H1 (cell line): ENCODE measurements around the gene SLC22A23. TPM values are rescaled to one million over a fixed set of nuclear protein-coding genes. Genes with fewer than 3 reads are reported as not detected.

Experiments used
- CTCF ChIA-PET: fragments of 300-600 bp; sonication (Branson Sonifier 250); formaldehyde crosslinking; loops from one replicate; lab custom pipeline; 2021; ENCODE audit not compliant: partially characterized antibody; lab: Charles Lee
- POLR2A ChIA-PET: fragments of 300-600 bp; sonication (Branson Sonifier 250); formaldehyde crosslinking; loops from one replicate; lab custom pipeline; 2021; ENCODE audit warnings: inconsistent platforms; ENCODE audit not compliant: partially characterized antibody; lab: Charles Lee
- DNase-seq, 2 experiments: peaks; one replicate each; pipeline versions ENCODE4 v3.0.0 to v3.0.0-alpha.2; 2010 to 2022; ENCODE audit warnings: low spot score in 2 of 2, low read depth in 1 of 2, mixed read lengths in 1 of 2
- FAIRE-seq: peaks from 2 replicates; lab custom pipeline; 2011; peaks lifted over from hg19 to GRCh38; lab: Jason Lieb, UNC
- H2AFZ ChIP-seq: 2 replicates; pipeline ENCODE4 v1.8.1; 2012; ENCODE audit warnings: low read length, inconsistent platforms
- H2AK5ac ChIP-seq: 2 replicates; pipeline ENCODE4 v1.6.1; 2013; ENCODE audit warnings: low read depth, low read length
- H2BK120ac ChIP-seq: replicated peaks from 2 replicates; pipeline ENCODE3; 2013; ENCODE audit warnings: low read depth, low read length, inconsistent platforms
- H2BK12ac ChIP-seq: 2 replicates; pipeline ENCODE4 v1.6.1; 2013; ENCODE audit warnings: low read depth, low read length
- H2BK15ac ChIP-seq: 2 replicates; pipeline ENCODE4 v1.6.1; 2013; ENCODE audit warnings: low read length
- H2BK20ac ChIP-seq: 2 replicates; pipeline ENCODE4 v1.6.1; 2013; ENCODE audit warnings: low read length
- H2BK5ac ChIP-seq: 2 replicates; pipeline ENCODE4 v1.6.1; 2013; ENCODE audit warnings: low read depth, low read length
- H3K14ac ChIP-seq: 2 replicates; pipeline ENCODE4 v1.6.1; 2013; ENCODE audit warnings: inconsistent platforms; ENCODE audit not compliant: insufficient read length
- H3K18ac ChIP-seq: 2 replicates; pipeline ENCODE4 v1.6.1; 2013; ENCODE audit warnings: low read length; ENCODE audit errors: extremely low read depth
- H3K23ac ChIP-seq: 2 replicates; pipeline ENCODE4 v1.6.1; 2013; ENCODE audit warnings: inconsistent platforms; ENCODE audit not compliant: insufficient read length
- H3K23me2 ChIP-seq: 2 replicates; pipeline ENCODE4 v1.6.1; 2013; ENCODE audit warnings: low read depth, low read length
- H3K27ac ChIP-seq: 2 replicates; pipeline ENCODE4 v1.6.1; 2011; ENCODE audit warnings: low read depth, low read length, inconsistent platforms
- H3K27me3 ChIP-seq, 4 experiments: replicated peaks in 1 of 4; 1 replicate in 1 of 4; 2 replicates in 3 of 4; pipeline versions ENCODE4 v1.6.1 to v1.8.1; 2011 to 2013; ENCODE audit warnings: low read length in 3 of 4, mild to moderate bottlenecking in 3 of 4, inconsistent platforms in 2 of 4, mixed read lengths in 2 of 4, moderate library complexity in 1 of 4; ENCODE audit not compliant: control insufficient read depth in 3 of 4, insufficient read depth in 3 of 4; ENCODE audit errors: extremely low read depth in 1 of 4
- H3K36me3 ChIP-seq, 4 experiments: 2 replicates each; pipeline versions ENCODE4 v1.6.1 to v1.8.1; 2011 to 2013; ENCODE audit warnings: mild to moderate bottlenecking in 4 of 4, low read length in 3 of 4, moderate library complexity in 2 of 4, control low read depth in 1 of 4, inconsistent platforms in 1 of 4; ENCODE audit not compliant: insufficient read depth in 4 of 4, control insufficient read depth in 2 of 4
- H3K4ac ChIP-seq: replicated peaks from 2 replicates; pipeline ENCODE3; 2013; ENCODE audit warnings: low read length, low read depth, mixed read lengths, inconsistent platforms; ENCODE audit not compliant: insufficient read length
- H3K4me1 ChIP-seq, 4 experiments: replicated peaks in 1 of 4; 1 replicate in 1 of 4; 2 replicates in 3 of 4; pipeline versions ENCODE4 v1.6.1 to v1.8.1; 2011 to 2013; ENCODE audit warnings: low read length in 3 of 4, inconsistent platforms in 2 of 4, mixed read lengths in 1 of 4; ENCODE audit not compliant: insufficient read depth in 4 of 4, control insufficient read depth in 3 of 4
- H3K4me2 ChIP-seq, 2 experiments: 2 replicates each; pipeline versions ENCODE4 v1.6.1 to v1.8.1; 2011 to 2013; ENCODE audit warnings: low read depth in 2 of 2, low read length in 2 of 2, control low read depth in 1 of 2, inconsistent platforms in 1 of 2, mild to moderate bottlenecking in 1 of 2; ENCODE audit not compliant: insufficient read depth in 1 of 2
- H3K4me3 ChIP-seq, 4 experiments: fragments of 200-600, 300-600 bp in 1 of 4; sonication (generic), shearing (Covaris generic), sonication (Bioruptor Twin) in 1 of 4; 2 replicates each; pipeline versions ENCODE4 v1.5.1 to v1.8.1; 2011 to 2016; ENCODE audit warnings: low read length in 4 of 4, low read depth in 3 of 4, control low read depth in 2 of 4, inconsistent platforms in 2 of 4, mild to moderate bottlenecking in 2 of 4, mixed read lengths in 1 of 4, moderate library complexity in 1 of 4; ENCODE audit not compliant: insufficient read depth in 2 of 4; ENCODE audit errors: extremely low read depth in 1 of 4
- H3K56ac ChIP-seq: replicated peaks from 2 replicates; pipeline ENCODE3; 2013; ENCODE audit warnings: low read depth, mild to moderate bottlenecking, mixed read lengths, low read length, inconsistent platforms; ENCODE audit not compliant: insufficient read length
- H3K79me1 ChIP-seq: 2 replicates; pipeline ENCODE4 v1.6.1; 2013; ENCODE audit warnings: low read depth, low read length, control low read depth
- H3K79me2 ChIP-seq, 2 experiments: 2 replicates each; pipeline versions ENCODE4 v1.6.1 to v1.8.1; 2012 to 2013; ENCODE audit warnings: low read length in 2 of 2, mild to moderate bottlenecking in 2 of 2, inconsistent platforms in 1 of 2; ENCODE audit not compliant: insufficient read depth in 2 of 2, control insufficient read depth in 1 of 2
- H3K9ac ChIP-seq, 4 experiments: replicated peaks in 1 of 4; 1 replicate in 1 of 4; 2 replicates in 3 of 4; pipeline versions ENCODE4 v1.6.1 to v1.8.1; 2011 to 2013; ENCODE audit warnings: low read depth in 3 of 4, low read length in 3 of 4, control low read depth in 2 of 4, mild to moderate bottlenecking in 2 of 4, moderate library complexity in 2 of 4, inconsistent platforms in 1 of 4; ENCODE audit errors: extremely low read depth in 1 of 4
- H3K9me3 ChIP-seq, 2 experiments: 2 replicates each; pipeline versions ENCODE4 v1.6.1 to v1.8.1; 2012 to 2013; ENCODE audit warnings: mild to moderate bottlenecking in 2 of 2, moderate library complexity in 2 of 2, control low read depth in 1 of 2, inconsistent platforms in 1 of 2, low read depth in 1 of 2, low read length in 1 of 2, mixed read lengths in 1 of 2; ENCODE audit not compliant: insufficient read depth in 2 of 2
- H4K20me1 ChIP-seq, 2 experiments: replicated peaks in 1 of 2; 2 replicates each; pipeline versions ENCODE3 to v1.8.1; 2011 to 2013; ENCODE audit warnings: inconsistent platforms in 2 of 2, low read length in 2 of 2, mild to moderate bottlenecking in 1 of 2; ENCODE audit not compliant: insufficient read depth in 2 of 2, control insufficient read depth in 1 of 2
- H4K5ac ChIP-seq: 2 replicates; pipeline ENCODE4 v1.6.1; 2013; ENCODE audit warnings: low read length, low read depth, mixed read lengths, inconsistent platforms; ENCODE audit not compliant: insufficient read length
- H4K8ac ChIP-seq: 2 replicates; pipeline ENCODE4 v1.8.0; 2013; ENCODE audit warnings: mild to moderate bottlenecking, moderate library complexity, low read length, inconsistent platforms; ENCODE audit not compliant: insufficient read depth; ENCODE audit errors: extremely low read depth
- H4K91ac ChIP-seq: replicated peaks from 2 replicates; pipeline ENCODE3; 2013; ENCODE audit warnings: low read length, mixed read lengths, inconsistent platforms; ENCODE audit not compliant: insufficient read length
- ASH2L ChIP-seq: fragments of 200-600, 300-600 bp; sonication (generic); IDR thresholded peaks from one replicate; pipeline ENCODE4 v1.7.1; 2017; ENCODE audit warnings: low read length
- CBX8 ChIP-seq: fragments of 300-800, 300-1000 bp; sonication (generic); IDR thresholded peaks from 2 replicates; pipeline ENCODE4 v1.7.1; 2016; ENCODE audit warnings: low read depth, low read length, borderline replicate concordance
- HDAC2 ChIP-seq, 2 experiments: fragments of 300-600 bp in 1 of 2; sonication (generic) in 1 of 2; IDR thresholded peaks; 2 replicates each; pipeline ENCODE4 v1.6.1; 2011 to 2012; ENCODE audit warnings: low read depth in 2 of 2, low read length in 2 of 2, mild to moderate bottlenecking in 2 of 2, moderate library complexity in 2 of 2, borderline replicate concordance in 1 of 2, inconsistent platforms in 1 of 2
- SAP30 ChIP-seq: fragments of 300-600 bp; sonication (generic); IDR thresholded peaks from 2 replicates; pipeline ENCODE4 v1.7.1; 2012; ENCODE audit warnings: low read length, moderate library complexity, mild to moderate bottlenecking, inconsistent platforms; ENCODE audit not compliant: insufficient read depth, insufficient replicate concordance
- SIN3A ChIP-seq, 2 experiments: IDR thresholded peaks in 1 of 2; conservative IDR thresholded peaks in 1 of 2; 2 replicates each; pipeline ENCODE4 v1.6.1; 2011 to 2012; ENCODE audit warnings: low read length in 2 of 2, improper control_type of control experiment in 1 of 2, low read depth in 1 of 2, mild to moderate bottlenecking in 1 of 2
- WGBS, 2 experiments: shearing (Covaris generic) in 1 of 2; methylation state at CpG; one replicate each; pipeline versions ENCODE4 v1.1.6 to v1.1.7; 2013 to 2015; ENCODE audit warnings: low lambda C conversion rate in 2 of 2, mixed read lengths in 2 of 2, inconsistent platforms in 1 of 2, low coverage in 1 of 2, missing lambda C conversion rate in 1 of 2; ENCODE audit not compliant: insufficient replicate concordance in 2 of 2, insufficient coverage in 1 of 2, insufficient read length in 1 of 2; ENCODE audit errors: extremely low coverage in 1 of 2, missing lambda C conversion rate in 1 of 2; 5-methylcytosine and 5-hydroxymethylcytosine counted together
- polyA plus RNA-seq, 7 experiments: library from polyadenylated mRNA; depleted of rRNA in 3 of 7; stranded (reverse) in 5 of 7; unstranded in 2 of 7; fragments of >200 nt in 5 of 7; fragments of 200-250 nt in 2 of 7; gene quantifications; 1 replicate in 5 of 7; 2 replicates in 1 of 7; 4 replicates in 1 of 7; pipeline versions ENCODE4 v1.2.1 to v1.2.3, GENCODE V29; 2011 to 2013; ENCODE audit warnings: missing spikeins in 2 of 7, mixed read lengths in 2 of 7
- total RNA-seq: library from RNA; stranded (reverse); fragmentation: NEBNext Ultra II Directional; extraction: Animal tissue kit (Norgen Biotek cat#: 25700); gene quantifications from 2 replicates; pipeline ENCODE4 v1.2.1, GENCODE V29; 2021

Gene SLC22A23
- total and polyA plus RNA-seq, 2 of the 8 experiments (the other 6 are each of a cell fraction or from before 2014, with no cell fraction given), result 9.9 to 38.4 TPM

- 2% methylated on average over 11 of the region's 11 CpGs; no CpG with 5 or more reads in 1 of the 2 experiments for WGBS, 2 experiments
- H2BK12ac ChIP-seq, result no peak overlapping the region
- peaks cover 15 to 16% of the 10 kb centered on the region in 2 experiments for H3K79me2 ChIP-seq
- no peak overlapping the region for H3K18ac ChIP-seq
- H3K4ac ChIP-seq, result no peak overlapping the region
- peak in 1 of 2 experiments; percentile 71 for DNase-seq
- H3K23me2 ChIP-seq, result peaks cover 39% of the 10 kb centered on the region
- no peak overlapping the region for H3K56ac ChIP-seq
- H3K23ac ChIP-seq, result no peak overlapping the region
- no peaks in the 10 kb centered on the region for H3K9me3 ChIP-seq
- POLR2A ChIA-PET, result interaction anchor here (0.7 to 7.6 kb wide), 18 partner anchors 8 to 155 kb away, joined by 3 to 122 read pairs (median 6); partner anchors contain the start of gene TUBB2A
- TF ChIP-seq SIN3A (conservative IDR thresholded peaks at IDR 0.05 in 1 of 2, IDR thresholded peaks at IDR 0.05 in 1 of 2; ENCODE audit: low read depth in 1 of 2, low read length in 2 of 2) (0 out of 4 replicates have a peak, but pooled peaks of 1 of the 2 experiments have one; percentile 74), ASH2L (no peak), CBX8 (no peak), HDAC2 (IDR thresholded peaks at IDR 0.05; ENCODE audit: borderline replicate concordance in 1 of 2, low read depth in 2 of 2, low read length in 2 of 2) (0 out of 4 replicates have a peak, but pooled peaks of 1 of the 2 experiments have one; percentile 47), SAP30 (peak; percentile 29)
- H4K20me1 ChIP-seq, result peaks cover 14 to 15% of the 10 kb centered on the region in 2 experiments
- H3K4me2 ChIP-seq, result peak overlapping the region; percentile 91 to 96
- H2BK120ac ChIP-seq, result no peak overlapping the region
- H2AFZ ChIP-seq, result no peak overlapping the region
- H4K8ac ChIP-seq, result no peak overlapping the region
- H2BK5ac ChIP-seq, result no peak overlapping the region
- no peak overlapping the region for H3K27ac ChIP-seq
- H3K9ac ChIP-seq, result peak overlapping the region in 1 of 4 experiments; percentile 80; a peak in 1 of 7 replicates
- no peak for FAIRE-seq
- H3K14ac ChIP-seq, result no peak overlapping the region
- peaks cover 8 to 21% (median 15%) of the 10 kb centered on the region in 4 experiments; a peak in 6 of 7 replicates for H3K4me1 ChIP-seq
- no peak overlapping the region for H2AK5ac ChIP-seq
- H2BK20ac ChIP-seq, result no peak overlapping the region
- no peak overlapping the region for H4K91ac ChIP-seq
- peaks cover 2 to 4% (median 3%) of the 10 kb centered on the region in 4 experiments; a peak in 7 of 8 replicates for H3K36me3 ChIP-seq
- H3K4me3 ChIP-seq, result peak overlapping the region; percentile 71 to 99 (median 86)
- H4K5ac ChIP-seq, result no peak overlapping the region
- CTCF ChIA-PET, result interaction anchor here (0.6 to 17.3 kb wide), 15 partner anchors 8 to 244 kb away, joined by 3 to 263 read pairs (median 4); partner anchors contain the start of gene TUBB2A
- peaks cover 0 to 23% (median 19%) of the 10 kb centered on the region in 4 experiments; a peak in 6 of 7 replicates for H3K27me3 ChIP-seq
- peaks cover 5% of the 10 kb centered on the region; the same call in 1 of the 2 replicates for H3K79me1 ChIP-seq
- no peak overlapping the region for H2BK15ac ChIP-seq
Observed at GRCh38 chr6:3230900-3231246, 226.0 kb downstream of the SLC22A23 start.
